ENCODE measurements around the gene SAP25.
A peak's percentile ranks its signal among the peaks of the same experiment; 100 is the strongest.
"Not testable (repeated sequence)": the region's sequence is repeated elsewhere in the genome, so short reads cannot be mapped to it uniquely, and the experiment has no call there.

SAP25 gene

GRCh38 chr7:100540073-100540723 lies 33.5 kb downstream of the SAP25 start:
- TF ChIP-seq, protein P1, sequence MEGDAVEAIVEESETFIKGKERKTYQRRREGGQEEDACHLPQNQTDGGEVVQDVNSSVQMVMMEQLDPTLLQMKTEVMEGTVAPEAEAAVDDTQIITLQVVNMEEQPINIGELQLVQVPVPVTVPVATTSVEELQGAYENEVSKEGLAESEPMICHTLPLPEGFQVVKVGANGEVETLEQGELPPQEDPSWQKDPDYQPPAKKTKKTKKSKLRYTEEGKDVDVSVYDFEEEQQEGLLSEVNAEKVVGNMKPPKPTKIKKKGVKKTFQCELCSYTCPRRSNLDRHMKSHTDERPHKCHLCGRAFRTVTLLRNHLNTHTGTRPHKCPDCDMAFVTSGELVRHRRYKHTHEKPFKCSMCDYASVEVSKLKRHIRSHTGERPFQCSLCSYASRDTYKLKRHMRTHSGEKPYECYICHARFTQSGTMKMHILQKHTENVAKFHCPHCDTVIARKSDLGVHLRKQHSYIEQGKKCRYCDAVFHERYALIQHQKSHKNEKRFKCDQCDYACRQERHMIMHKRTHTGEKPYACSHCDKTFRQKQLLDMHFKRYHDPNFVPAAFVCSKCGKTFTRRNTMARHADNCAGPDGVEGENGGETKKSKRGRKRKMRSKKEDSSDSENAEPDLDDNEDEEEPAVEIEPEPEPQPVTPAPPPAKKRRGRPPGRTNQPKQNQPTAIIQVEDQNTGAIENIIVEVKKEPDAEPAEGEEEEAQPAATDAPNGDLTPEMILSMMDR (IDR thresholded peaks at IDR 0.05), result no peak

GRCh38 chr7:100539436-100540006 lies 34.2 kb downstream of the SAP25 start:
- peak overlapping the region; percentile 60 to 90 for H3K4me3 ChIP-seq
- no peaks in the 10 kb centered on the region for H3K9me3 ChIP-seq
- no peaks in the 10 kb centered on the region for H3K36me3 ChIP-seq
- H3K4me1 ChIP-seq, result peaks cover 0 to 36% (median 27%) of the 10 kb centered on the region in 4 donors
- TF ChIP-seq, protein P1 (IDR thresholded peaks at IDR 0.05), result no peak
- peak overlapping the region; percentile 71 to 78 for H3K27ac ChIP-seq
- intact Hi-C loops (cut with DNase I; ENCODE audit: low total_unique reads), result no loop called here
- no peaks in the 10 kb centered on the region for H3K27me3 ChIP-seq
- DNase-seq, result no peak

More at GRCh38 chr7:100540073-100540723, 33.5 kb downstream of the SAP25 start:
- peak overlapping the region; percentile 60 to 90 for H3K4me3 ChIP-seq
- H3K4me1 ChIP-seq, result peaks cover 0 to 43% (median 34%) of the 10 kb centered on the region in 4 donors
- no peak for DNase-seq
- H3K27me3 ChIP-seq, result no peaks in the 10 kb centered on the region
- no peaks in the 10 kb centered on the region for H3K9me3 ChIP-seq
- intact Hi-C loops (cut with DNase I; ENCODE audit: low total_unique reads), result no loop called here
- no peaks in the 10 kb centered on the region for H3K36me3 ChIP-seq
- peak overlapping the region in 1 of 2 donors; percentile 71 for H3K27ac ChIP-seq

- intact Hi-C loops (cut with DNase I; ENCODE audit: low total_unique reads), result no loop called here
- Histone ChIP-seq H3K4me3 (peak within 1 kb of the TSS; percentile 60 to 90), H3K36me3 (no peaks in the 10 kb centered on the region), H3K27me3 (no peaks in the 10 kb centered on the region), H3K9me3 (no peaks in the 10 kb centered on the region), H3K27ac (peak within 1 kb of the TSS; percentile 75 to 78), H3K4me1 (peaks cover 0 to 29% (median 21%) of the 10 kb centered on the region in 4 donors)
- TF ChIP-seq, protein P1 (IDR thresholded peaks at IDR 0.05), result peak in 1 of 2 experiments; percentile 12
- DNase-seq, result peak; percentile 100
Measured at GRCh38 chr7:100538654-100539435, 34.9 kb downstream of the SAP25 start, which contains the start of gene AGFG2. Gene AGFG2, plus strand, starts transcription at chr7:100539203. Its CDS starts 144 bp downstream, at chr7:100539347.

GRCh38 chr7:100538348-100538653 lies 35.4 kb downstream of the SAP25 start:
- intact Hi-C loops (cut with DNase I; ENCODE audit: low total_unique reads), result no loop called here
- H3K27me3 ChIP-seq, result peaks cover 0 to 4% of the 10 kb centered on the region in 2 donors
- no peaks in the 10 kb centered on the region for H3K36me3 ChIP-seq
- peak overlapping the region; percentile 61 to 75 for H3K27ac ChIP-seq
- TF ChIP-seq, protein P1 (IDR thresholded peaks at IDR 0.05), result no peak
- H3K4me3 ChIP-seq, result peak overlapping the region; percentile 29 to 90
- H3K9me3 ChIP-seq, result no peaks in the 10 kb centered on the region
- H3K4me1 ChIP-seq, result peaks cover 0 to 26% (median 18%) of the 10 kb centered on the region in 4 donors
- DNase-seq, result no peak

DNA sequence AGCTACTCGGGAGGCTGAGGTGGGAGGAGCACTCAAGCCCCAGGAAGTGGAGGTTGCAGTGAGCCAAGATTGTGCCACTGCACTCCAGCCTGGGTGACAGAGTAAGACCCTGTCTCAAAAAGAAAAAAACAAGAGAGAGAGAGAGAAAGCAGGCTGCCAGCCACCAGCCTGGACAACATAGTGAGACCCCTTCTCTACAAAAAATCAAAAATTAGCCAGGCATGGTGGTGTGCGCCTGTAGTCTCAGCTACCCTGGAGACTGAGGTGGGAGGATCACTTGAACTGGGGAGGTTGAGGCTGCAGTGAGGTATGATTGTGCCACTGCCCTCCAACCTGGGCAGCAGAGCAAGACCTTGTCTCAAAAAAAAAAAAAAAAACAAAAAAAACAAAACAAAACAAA lies 37.0 kb downstream of the SAP25 start:
- Histone ChIP-seq H3K27me3 (peaks cover 0 to 17% of the 10 kb centered on the region in 2 donors), H3K4me1 (peaks cover 0 to 26% (median 18%) of the 10 kb centered on the region in 4 donors)
- H3K4me3 ChIP-seq; H3K27ac ChIP-seq; DNase-seq; intact Hi-C loops (cut with DNase I; ENCODE audit: low total_unique reads); H3K36me3 ChIP-seq; H3K9me3 ChIP-seq: not testable (repeated sequence)

- H3K27ac ChIP-seq; DNase-seq; intact Hi-C loops (cut with DNase I; ENCODE audit: low total_unique reads); H3K9me3 ChIP-seq; H3K36me3 ChIP-seq; H3K4me3 ChIP-seq: not testable (repeated sequence)
- peaks cover 0 to 21% (median 17%) of the 10 kb centered on the region in 4 donors for H3K4me1 ChIP-seq
- peaks cover 0 to 24% of the 10 kb centered on the region in 2 donors for H3K27me3 ChIP-seq
Measured at GRCh38 chr7:100535982-100536381, 37.7 kb downstream of the SAP25 start.
